ENCODE data around the gene TMPRSS2.

- TF ChIP-seq ZFP37 (tag by site-specific recombination; IDR thresholded peaks at IDR 0.05) = no peak
- no peak for TF ChIP-seq ZNF324 (tag by site-specific recombination; IDR thresholded peaks at IDR 0.05)
- TF ChIP-seq, protein P1, sequence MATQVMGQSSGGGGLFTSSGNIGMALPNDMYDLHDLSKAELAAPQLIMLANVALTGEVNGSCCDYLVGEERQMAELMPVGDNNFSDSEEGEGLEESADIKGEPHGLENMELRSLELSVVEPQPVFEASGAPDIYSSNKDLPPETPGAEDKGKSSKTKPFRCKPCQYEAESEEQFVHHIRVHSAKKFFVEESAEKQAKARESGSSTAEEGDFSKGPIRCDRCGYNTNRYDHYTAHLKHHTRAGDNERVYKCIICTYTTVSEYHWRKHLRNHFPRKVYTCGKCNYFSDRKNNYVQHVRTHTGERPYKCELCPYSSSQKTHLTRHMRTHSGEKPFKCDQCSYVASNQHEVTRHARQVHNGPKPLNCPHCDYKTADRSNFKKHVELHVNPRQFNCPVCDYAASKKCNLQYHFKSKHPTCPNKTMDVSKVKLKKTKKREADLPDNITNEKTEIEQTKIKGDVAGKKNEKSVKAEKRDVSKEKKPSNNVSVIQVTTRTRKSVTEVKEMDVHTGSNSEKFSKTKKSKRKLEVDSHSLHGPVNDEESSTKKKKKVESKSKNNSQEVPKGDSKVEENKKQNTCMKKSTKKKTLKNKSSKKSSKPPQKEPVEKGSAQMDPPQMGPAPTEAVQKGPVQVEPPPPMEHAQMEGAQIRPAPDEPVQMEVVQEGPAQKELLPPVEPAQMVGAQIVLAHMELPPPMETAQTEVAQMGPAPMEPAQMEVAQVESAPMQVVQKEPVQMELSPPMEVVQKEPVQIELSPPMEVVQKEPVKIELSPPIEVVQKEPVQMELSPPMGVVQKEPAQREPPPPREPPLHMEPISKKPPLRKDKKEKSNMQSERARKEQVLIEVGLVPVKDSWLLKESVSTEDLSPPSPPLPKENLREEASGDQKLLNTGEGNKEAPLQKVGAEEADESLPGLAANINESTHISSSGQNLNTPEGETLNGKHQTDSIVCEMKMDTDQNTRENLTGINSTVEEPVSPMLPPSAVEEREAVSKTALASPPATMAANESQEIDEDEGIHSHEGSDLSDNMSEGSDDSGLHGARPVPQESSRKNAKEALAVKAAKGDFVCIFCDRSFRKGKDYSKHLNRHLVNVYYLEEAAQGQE (tag by site-specific recombination; IDR thresholded peaks at IDR 0.05) = no peak
- TF ChIP-seq, protein P2, sequence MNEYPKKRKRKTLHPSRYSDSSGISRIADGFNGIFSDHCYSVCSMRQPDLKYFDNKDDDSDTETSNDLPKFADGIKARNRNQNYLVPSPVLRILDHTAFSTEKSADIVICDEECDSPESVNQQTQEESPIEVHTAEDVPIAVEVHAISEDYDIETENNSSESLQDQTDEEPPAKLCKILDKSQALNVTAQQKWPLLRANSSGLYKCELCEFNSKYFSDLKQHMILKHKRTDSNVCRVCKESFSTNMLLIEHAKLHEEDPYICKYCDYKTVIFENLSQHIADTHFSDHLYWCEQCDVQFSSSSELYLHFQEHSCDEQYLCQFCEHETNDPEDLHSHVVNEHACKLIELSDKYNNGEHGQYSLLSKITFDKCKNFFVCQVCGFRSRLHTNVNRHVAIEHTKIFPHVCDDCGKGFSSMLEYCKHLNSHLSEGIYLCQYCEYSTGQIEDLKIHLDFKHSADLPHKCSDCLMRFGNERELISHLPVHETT (tag by site-specific recombination; IDR thresholded peaks at IDR 0.05) = no peak
- no peak for TF ChIP-seq ZNF292 (tag by site-specific recombination; IDR thresholded peaks at IDR 0.05; ENCODE audit: borderline replicate concordance, low read depth)
Observed at GRCh38 chr21:41536827-41537103, 28.8 kb upstream of the TMPRSS2 start.

Measured in HEK293 (cell line).